Measurements from ENCODE around the gene ARMC6. TPM values are rescaled to one million over a fixed set of nuclear protein-coding genes. Genes with fewer than 3 reads are reported as not detected.

ARMC6 gene
- total and polyA plus RNA-seq, 2 experiments from 2014 or later: 23.9 to 45.0 TPM

- WGBS, 2 experiments (ENCODE audit: low coverage in 1 of 2, low lambda C conversion rate in 2 of 2, missing lambda C conversion rate in 2 of 2): 89 to 94% methylated on average over 13 of the region's 13 CpGs
- no peaks in the 10 kb centered on the region for H4K20me1 ChIP-seq (ENCODE audit: insufficient read depth)
- DNase-seq: no peak
These were observed 9.4 kb downstream of the ARMC6 start for GRCh38 chr19:19042732-19043280.

DNA sequence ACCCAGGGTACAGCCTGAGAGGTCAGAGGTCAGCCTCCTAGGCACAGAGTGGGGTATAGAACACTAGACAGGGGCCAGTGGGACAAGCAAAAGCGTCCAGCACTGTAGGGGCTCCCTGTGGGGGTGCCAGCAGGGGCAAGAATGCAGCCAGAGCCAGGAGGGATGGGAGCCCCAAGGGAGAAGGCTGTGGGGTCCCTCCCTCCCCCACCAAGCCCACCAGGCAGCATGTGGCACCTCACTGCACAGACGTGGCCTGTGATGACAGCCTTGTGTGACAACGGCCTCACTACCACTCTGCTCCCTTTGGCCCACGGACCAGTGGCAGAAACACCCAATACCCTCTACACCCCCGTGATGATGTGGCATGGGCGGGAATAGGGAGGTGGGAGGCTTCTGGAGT, 10.1 kb downstream of the ARMC6 start:
- Histone ChIP-seq H3K9ac (no peak overlapping the region), H2AFZ (no peak overlapping the region), H3K27me3 (replicated peaks; ENCODE audit: insufficient read depth) (no peaks in the 10 kb centered on the region), H3F3A (ENCODE audit: insufficient read depth) (0 out of 2 replicates have a peak, but pooled peaks cover 12% of the 10 kb centered on the region), H4K20me1 (ENCODE audit: insufficient read depth) (no peaks in the 10 kb centered on the region), H3K9me3 (ENCODE audit: low read depth) (no peaks in the 10 kb centered on the region), H3K9me2 (ENCODE audit: insufficient read depth) (no peaks in the 10 kb centered on the region), H3K4me2 (ENCODE audit: unreplicated experiment) (no peak overlapping the region), H3K4me3 (no peak overlapping the region), H3K79me2 (ENCODE audit: insufficient read depth) (peaks cover 46% of the 10 kb centered on the region), H3K27ac (no peak overlapping the region), H3K36me3 (ENCODE audit: low read depth) (no peaks in the 10 kb centered on the region; the same call in 1 of the 2 replicates), H3K4me1 (ENCODE audit: insufficient read depth) (peaks cover 5% of the 10 kb centered on the region; the same call in 1 of the 2 replicates)
- 81 to 92% methylated on average over 6 of the region's 6 CpGs for WGBS, 2 experiments (ENCODE audit: low coverage in 1 of 2, low lambda C conversion rate in 2 of 2, missing lambda C conversion rate in 2 of 2)
- no peak for DNase-seq
- no peak for TF ChIP-seq EZH2 (IDR thresholded peaks at IDR 0.05; ENCODE audit: insufficient read depth, poor library complexity, severe bottlenecking)
- TF ChIP-seq EZH2phosphoT487 (IDR thresholded peaks at IDR 0.05; ENCODE audit: insufficient read depth, low read depth): no peak
- in situ Hi-C loops (cut with MboI): no loop called here

More at GRCh38 chr19:19042732-19043280, 9.4 kb downstream of the ARMC6 start:
- no peaks in the 10 kb centered on the region for H3K9me2 ChIP-seq (ENCODE audit: insufficient read depth)
- peaks cover 52% of the 10 kb centered on the region for H3K79me2 ChIP-seq (ENCODE audit: insufficient read depth)
- 0 out of 2 replicates have a peak, but pooled peaks cover 12% of the 10 kb centered on the region for H3F3A ChIP-seq (ENCODE audit: insufficient read depth)
- no peaks in the 10 kb centered on the region for H3K9me3 ChIP-seq (ENCODE audit: low read depth)
- no peaks in the 10 kb centered on the region for H3K27me3 ChIP-seq (replicated peaks; ENCODE audit: insufficient read depth)
- no peak overlapping the region for H3K9ac ChIP-seq
- H3K36me3 ChIP-seq (ENCODE audit: low read depth): no peaks in the 10 kb centered on the region; the same call in 1 of the 2 replicates
- in situ Hi-C loops (cut with MboI): no loop called here
- H3K27ac ChIP-seq: no peak overlapping the region
- H3K4me1 ChIP-seq (ENCODE audit: insufficient read depth): peaks cover 5% of the 10 kb centered on the region; the same call in 1 of the 2 replicates
- no peak overlapping the region for H2AFZ ChIP-seq
- no peak for TF ChIP-seq EZH2 (IDR thresholded peaks at IDR 0.05; ENCODE audit: insufficient read depth, poor library complexity, severe bottlenecking)
- TF ChIP-seq EZH2phosphoT487 (IDR thresholded peaks at IDR 0.05; ENCODE audit: insufficient read depth, low read depth): no peak
- H3K4me2 ChIP-seq (ENCODE audit: unreplicated experiment): no peak overlapping the region
- no peak overlapping the region for H3K4me3 ChIP-seq

DNA sequence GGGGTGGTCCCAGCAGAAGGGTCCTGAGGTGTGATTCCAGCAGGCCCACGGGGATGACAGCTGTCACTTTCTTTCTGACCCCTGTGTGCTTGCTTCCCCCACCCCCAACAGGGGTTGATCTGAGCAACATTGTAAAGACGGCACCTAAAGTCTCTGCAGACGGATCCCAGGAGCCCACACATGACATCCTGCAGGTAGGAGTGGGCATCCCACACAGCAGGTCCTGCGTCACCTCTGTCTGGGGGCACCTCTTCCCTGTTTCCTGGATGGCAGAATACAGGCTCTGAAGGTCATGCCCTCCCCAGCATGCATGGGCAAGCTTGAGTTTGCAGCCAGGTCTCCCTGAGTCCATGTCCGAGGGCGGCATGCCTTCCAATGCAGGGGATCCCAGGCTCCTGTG, 10.5 kb downstream of the ARMC6 start:
- WGBS, 2 experiments (ENCODE audit: low coverage in 1 of 2, low lambda C conversion rate in 2 of 2, missing lambda C conversion rate in 2 of 2): 91 to 93% methylated on average over 6 of the region's 6 CpGs
- TF ChIP-seq EZH2phosphoT487 (IDR thresholded peaks at IDR 0.05; ENCODE audit: insufficient read depth, low read depth): no peak
- TF ChIP-seq EZH2 (IDR thresholded peaks at IDR 0.05; ENCODE audit: insufficient read depth, poor library complexity, severe bottlenecking): no peak
- no peak overlapping the region for H3K27ac ChIP-seq
- in situ Hi-C loops (cut with MboI): no loop called here
- H3K27me3 ChIP-seq (replicated peaks; ENCODE audit: insufficient read depth): no peaks in the 10 kb centered on the region
- no peak for DNase-seq
- H4K20me1 ChIP-seq (ENCODE audit: insufficient read depth): no peaks in the 10 kb centered on the region
- no peak overlapping the region for H3K9ac ChIP-seq
- H3F3A ChIP-seq (ENCODE audit: insufficient read depth): 0 out of 2 replicates have a peak, but pooled peaks cover 12% of the 10 kb centered on the region
- H3K4me3 ChIP-seq: no peak overlapping the region
- peaks cover 5% of the 10 kb centered on the region; the same call in 1 of the 2 replicates for H3K4me1 ChIP-seq (ENCODE audit: insufficient read depth)
- no peak overlapping the region for H3K4me2 ChIP-seq (ENCODE audit: unreplicated experiment)
- peaks cover 42% of the 10 kb centered on the region for H3K79me2 ChIP-seq (ENCODE audit: insufficient read depth)
- H3K9me3 ChIP-seq (ENCODE audit: low read depth): no peaks in the 10 kb centered on the region
- no peaks in the 10 kb centered on the region for H3K9me2 ChIP-seq (ENCODE audit: insufficient read depth)
- no peak overlapping the region for H2AFZ ChIP-seq
- H3K36me3 ChIP-seq (ENCODE audit: low read depth): no peaks in the 10 kb centered on the region; the same call in 1 of the 2 replicates

- H3K9ac ChIP-seq: no peak overlapping the region
- WGBS, 2 experiments (ENCODE audit: low coverage in 1 of 2, low lambda C conversion rate in 2 of 2, missing lambda C conversion rate in 2 of 2): 100% methylated on average over 2 of the region's 2 CpGs
- no peaks in the 10 kb centered on the region for H3K9me3 ChIP-seq (ENCODE audit: low read depth)
- H3K9me2 ChIP-seq (ENCODE audit: insufficient read depth): no peaks in the 10 kb centered on the region
- no peaks in the 10 kb centered on the region for H3F3A ChIP-seq (ENCODE audit: insufficient read depth)
- no peaks in the 10 kb centered on the region for H3K79me2 ChIP-seq (ENCODE audit: insufficient read depth)
- H3K27ac ChIP-seq: no peak overlapping the region
- H3K4me1 ChIP-seq (ENCODE audit: insufficient read depth): no peaks in the 10 kb centered on the region
- TF ChIP-seq EZH2phosphoT487 (IDR thresholded peaks at IDR 0.05; ENCODE audit: insufficient read depth, low read depth) (no peak), EZH2 (IDR thresholded peaks at IDR 0.05; ENCODE audit: insufficient read depth, poor library complexity, severe bottlenecking) (no peak)
- H3K27me3 ChIP-seq (replicated peaks; ENCODE audit: insufficient read depth): no peaks in the 10 kb centered on the region
- H3K36me3 ChIP-seq (ENCODE audit: low read depth): no peaks in the 10 kb centered on the region
- H4K20me1 ChIP-seq (ENCODE audit: insufficient read depth): no peaks in the 10 kb centered on the region
- H3K4me2 ChIP-seq (ENCODE audit: unreplicated experiment): no peak overlapping the region
- H3K4me3 ChIP-seq: no peak overlapping the region
- in situ Hi-C loops (cut with MboI): no loop called here
- H2AFZ ChIP-seq: no peak overlapping the region
- DNase-seq: peak; percentile 18
These were observed 16.0 kb downstream of the ARMC6 start for GRCh38 chr19:19049406-19049805.

Measured in GM23248 (cell line).